Measurements from ENCODE around the gene KCNIP1. TPM values are rescaled to one million over a fixed set of nuclear protein-coding genes. Genes with fewer than 3 reads are reported as not detected.

KCNIP1 gene
- total and polyA plus RNA-seq, 11 donors: 0.52 to 1.3 (median 1.2) TPM; not detected in 8

DNA sequence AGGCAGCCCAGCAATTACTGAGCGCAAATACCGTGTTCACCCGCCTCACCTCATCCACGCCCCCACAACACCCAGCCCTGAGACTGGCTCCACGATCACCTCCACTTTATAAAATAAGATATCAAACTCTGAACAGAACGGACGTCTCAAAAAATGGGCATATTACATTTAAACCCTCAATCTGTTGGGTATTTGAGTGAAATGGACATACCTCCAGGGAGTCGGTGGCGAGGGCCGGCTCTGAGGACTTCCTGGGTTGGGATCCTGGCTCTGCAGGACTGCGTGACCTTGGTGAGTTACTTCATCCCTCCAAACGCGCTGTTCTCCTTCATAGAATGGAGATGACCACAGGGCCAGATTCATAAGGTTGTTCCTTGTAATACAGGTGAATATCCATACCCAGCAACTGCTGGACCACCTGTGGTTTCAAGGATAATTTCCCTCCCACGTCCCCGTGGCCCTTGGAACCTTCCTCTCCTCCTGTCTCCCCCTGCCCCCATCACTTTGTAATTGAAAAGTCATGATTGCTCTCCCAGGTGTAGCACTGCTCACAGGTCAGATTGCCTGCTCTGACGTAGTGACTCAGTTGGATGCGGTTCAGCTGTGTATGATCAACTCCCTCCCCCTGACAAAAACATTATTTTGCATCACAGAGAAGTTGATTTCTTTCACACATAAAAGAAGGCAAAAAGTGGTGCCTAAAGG is 135.6 kb downstream of the KCNIP1 start:
- intact Hi-C loops (cut with DNase I): loop anchor here (1.0 to 10.0 kb wide), 13 partner anchors 95 to 705 kb away; partner anchors contain the start of gene FOXI1 (in 1 of the 10)
- H3K36me3 ChIP-seq: no peaks in the 10 kb centered on the region
- H3K27me3 ChIP-seq: peaks cover 0 to 3% (median 0%) of the 10 kb centered on the region in 9 donors
- no peak for DNase-seq
- H3K27ac ChIP-seq: no peak overlapping the region
- no peaks in the 10 kb centered on the region for H3K9me3 ChIP-seq
- TF ChIP-seq POLR2A (IDR thresholded peaks at IDR 0.05): no peak
- H3K4me3 ChIP-seq: no peak overlapping the region
- peaks cover 0 to 9% (median 3%) of the 10 kb centered on the region in 12 donors for H3K4me1 ChIP-seq
- WGBS, 4 donors: 85 to 90% (median 88%) methylated on average over 17 of the region's 17 CpGs
- ATAC-seq: no peak

DNA sequence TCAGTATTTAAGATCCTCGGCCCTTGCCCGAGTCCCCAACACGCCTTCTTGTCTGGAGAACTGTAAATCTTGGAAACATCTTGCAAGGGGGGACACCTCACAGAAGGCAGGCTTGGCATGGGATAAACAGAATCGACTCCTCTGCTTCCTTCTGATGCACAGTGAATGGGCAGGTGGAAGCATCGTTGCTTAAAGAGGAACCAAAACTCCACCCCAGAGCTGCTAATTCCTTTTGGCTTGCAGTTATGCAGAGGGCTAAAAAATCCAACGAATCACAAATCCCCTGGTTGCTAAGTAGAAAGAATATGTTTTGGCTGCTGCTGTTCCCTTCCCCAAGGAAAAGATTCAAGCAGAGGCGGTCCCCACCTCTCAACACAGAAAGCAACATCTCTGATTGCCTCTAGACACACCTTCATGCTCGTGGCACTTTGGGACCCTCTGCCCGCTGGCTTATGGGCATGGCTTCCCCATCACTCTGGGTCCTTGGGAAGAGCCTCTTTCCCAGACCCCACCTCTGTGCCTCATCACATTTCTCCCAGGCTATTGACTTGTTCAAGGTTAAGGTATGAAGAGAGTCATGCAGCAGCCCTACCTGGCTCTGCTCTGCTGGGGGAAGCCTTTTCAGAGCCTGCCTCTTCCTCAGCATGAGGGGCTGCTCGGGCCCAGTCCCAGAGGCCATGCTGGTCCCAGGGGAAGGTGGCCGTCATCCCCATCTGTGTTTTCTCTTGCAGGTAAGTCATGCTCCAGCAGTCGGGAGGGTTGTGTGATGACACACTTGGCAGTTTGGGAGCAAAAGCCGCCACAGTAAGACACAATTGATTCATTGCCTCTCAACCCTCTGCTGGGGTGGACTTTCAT is 137.1 kb downstream of the KCNIP1 start:
- Histone ChIP-seq H3K27me3 (peaks cover 0 to 10% (median 0%) of the 10 kb centered on the region in 9 donors), H3K27ac (no peak overlapping the region), H3K4me3 (no peak overlapping the region), H3K4me1 (peaks cover 0 to 7% (median 0%) of the 10 kb centered on the region in 12 donors), H3K9me3 (no peaks in the 10 kb centered on the region), H3K36me3 (no peaks in the 10 kb centered on the region)
- DNase-seq: no peak
- ATAC-seq: no peak
- no peak for TF ChIP-seq POLR2A (IDR thresholded peaks at IDR 0.05)
- TF ChIP-seq, protein P1, sequence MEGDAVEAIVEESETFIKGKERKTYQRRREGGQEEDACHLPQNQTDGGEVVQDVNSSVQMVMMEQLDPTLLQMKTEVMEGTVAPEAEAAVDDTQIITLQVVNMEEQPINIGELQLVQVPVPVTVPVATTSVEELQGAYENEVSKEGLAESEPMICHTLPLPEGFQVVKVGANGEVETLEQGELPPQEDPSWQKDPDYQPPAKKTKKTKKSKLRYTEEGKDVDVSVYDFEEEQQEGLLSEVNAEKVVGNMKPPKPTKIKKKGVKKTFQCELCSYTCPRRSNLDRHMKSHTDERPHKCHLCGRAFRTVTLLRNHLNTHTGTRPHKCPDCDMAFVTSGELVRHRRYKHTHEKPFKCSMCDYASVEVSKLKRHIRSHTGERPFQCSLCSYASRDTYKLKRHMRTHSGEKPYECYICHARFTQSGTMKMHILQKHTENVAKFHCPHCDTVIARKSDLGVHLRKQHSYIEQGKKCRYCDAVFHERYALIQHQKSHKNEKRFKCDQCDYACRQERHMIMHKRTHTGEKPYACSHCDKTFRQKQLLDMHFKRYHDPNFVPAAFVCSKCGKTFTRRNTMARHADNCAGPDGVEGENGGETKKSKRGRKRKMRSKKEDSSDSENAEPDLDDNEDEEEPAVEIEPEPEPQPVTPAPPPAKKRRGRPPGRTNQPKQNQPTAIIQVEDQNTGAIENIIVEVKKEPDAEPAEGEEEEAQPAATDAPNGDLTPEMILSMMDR (IDR thresholded peaks at IDR 0.05): no peak
- intact Hi-C loops (cut with DNase I): loop anchor here in 4 of 10 donors (5.0 to 10.0 kb wide), 3 partner anchors 94 to 696 kb away; no protein-coding TSS in a partner anchor
- 80 to 87% (median 85%) methylated on average over 10 to 13 of the region's 13 CpGs for WGBS, 4 donors

DNA sequence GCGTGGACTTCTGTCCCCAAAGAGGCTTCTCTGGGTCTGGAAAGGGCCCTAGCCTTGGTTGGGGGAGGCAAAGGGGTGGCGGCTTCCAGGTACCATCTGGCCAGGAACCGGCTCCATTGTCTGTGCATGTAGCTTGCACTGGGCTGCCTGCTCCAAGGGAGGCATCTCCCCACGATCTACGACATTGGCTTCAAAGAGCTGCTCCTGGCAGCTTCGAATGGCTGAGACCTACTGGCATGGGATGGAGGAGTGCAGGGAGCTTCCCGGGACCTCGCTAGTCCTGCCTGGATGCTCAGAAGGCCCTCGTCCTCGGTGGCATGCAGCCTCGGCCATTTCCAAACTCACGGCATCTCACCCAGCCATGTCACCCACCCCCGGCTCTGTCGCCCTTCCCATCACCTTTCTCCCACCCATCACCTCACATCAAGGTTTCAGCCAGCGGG is 137.8 kb downstream of the KCNIP1 start:
- H3K9me3 ChIP-seq: no peaks in the 10 kb centered on the region
- H3K4me1 ChIP-seq: peaks cover 0 to 7% (median 0%) of the 10 kb centered on the region in 12 donors
- H3K36me3 ChIP-seq: no peaks in the 10 kb centered on the region
- H3K27me3 ChIP-seq: peaks cover 0 to 10% (median 0%) of the 10 kb centered on the region in 9 donors
- ATAC-seq (no peak), DNase-seq (no peak)
- no peak overlapping the region for H3K4me3 ChIP-seq
- no peak overlapping the region for H3K27ac ChIP-seq
- no peak for TF ChIP-seq POLR2A (IDR thresholded peaks at IDR 0.05)
- TF ChIP-seq, protein P1 (IDR thresholded peaks at IDR 0.05): no peak
- intact Hi-C loops (cut with DNase I): loop anchor here in 4 of 10 donors (5.0 to 10.0 kb wide), 3 partner anchors 93 to 696 kb away; no protein-coding TSS in a partner anchor
- 92 to 99% (median 94%) methylated on average over 8 to 15 of the region's 15 CpGs for WGBS, 4 donors

DNA sequence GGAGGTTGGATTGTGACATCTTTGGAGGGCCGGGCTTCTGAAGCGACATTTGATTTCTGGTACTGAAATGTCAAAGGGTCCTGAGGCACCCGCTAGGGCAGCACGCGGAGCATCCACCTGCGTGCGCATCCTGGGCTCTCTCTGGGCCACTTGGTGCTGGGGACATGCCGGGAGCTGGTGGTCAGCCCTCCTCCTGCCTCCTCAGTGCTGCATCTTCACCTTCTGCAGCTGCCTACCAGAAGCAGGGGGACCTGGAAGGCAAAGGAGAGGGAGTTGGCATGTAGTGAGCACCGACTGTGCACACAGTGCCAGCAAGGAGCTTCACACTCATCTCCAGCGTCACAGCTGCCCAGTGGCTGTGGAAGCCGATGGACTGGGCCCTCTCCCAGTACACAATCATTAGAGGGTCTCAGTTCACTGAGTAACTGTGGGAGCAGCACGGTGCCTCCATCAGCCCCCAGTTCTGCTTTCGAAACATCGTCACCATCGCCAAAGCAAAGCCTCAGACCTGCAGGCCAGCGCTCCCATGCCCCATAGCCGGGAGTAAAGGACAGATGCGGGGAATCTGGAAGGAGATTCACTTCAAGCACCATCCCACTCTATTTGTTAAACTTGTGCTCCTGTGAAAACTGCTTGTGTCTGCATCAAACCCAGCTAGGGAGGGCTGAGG is 138.4 kb downstream of the KCNIP1 start:
- TF ChIP-seq POLR2A (IDR thresholded peaks at IDR 0.05): no peak
- TF ChIP-seq, protein P1 (IDR thresholded peaks at IDR 0.05): no peak
- Histone ChIP-seq H3K9me3 (no peaks in the 10 kb centered on the region), H3K36me3 (no peaks in the 10 kb centered on the region), H3K27me3 (peaks cover 0 to 13% (median 0%) of the 10 kb centered on the region in 9 donors), H3K27ac (no peak overlapping the region), H3K4me3 (no peak overlapping the region), H3K4me1 (peaks cover 0 to 7% (median 0%) of the 10 kb centered on the region in 12 donors)
- WGBS, 4 donors: 89 to 93% (median 91%) methylated on average over 15 to 18 of the region's 18 CpGs
- DNase-seq: no peak
- ATAC-seq: no peak
- intact Hi-C loops (cut with DNase I): loop anchor here in 4 of 10 donors (5.0 to 10.0 kb wide), 3 partner anchors 93 to 695 kb away; no protein-coding TSS in a partner anchor

All from heart left ventricle (tissue), 16 donors.